HG03025 (cell line): Measurements from ENCODE around the gene ADCK2.
A peak's percentile ranks its signal among the peaks of the same experiment; 100 is the strongest.
"Not testable (repeated sequence)": the region's sequence is repeated elsewhere in the genome, so short reads cannot be mapped to it uniquely, and the experiment has no call there.

ENCODE experiments used
- ATAC-seq: cut with Tn5 transposase; IDR thresholded peaks from one replicate; pipeline ENCODE4 v1.9.1; 2021; ENCODE audit warnings: mild to moderate bottlenecking, moderate library complexity; ENCODE audit not compliant: unreplicated experiment, low FRiP score

Gene ADCK2

DNA sequence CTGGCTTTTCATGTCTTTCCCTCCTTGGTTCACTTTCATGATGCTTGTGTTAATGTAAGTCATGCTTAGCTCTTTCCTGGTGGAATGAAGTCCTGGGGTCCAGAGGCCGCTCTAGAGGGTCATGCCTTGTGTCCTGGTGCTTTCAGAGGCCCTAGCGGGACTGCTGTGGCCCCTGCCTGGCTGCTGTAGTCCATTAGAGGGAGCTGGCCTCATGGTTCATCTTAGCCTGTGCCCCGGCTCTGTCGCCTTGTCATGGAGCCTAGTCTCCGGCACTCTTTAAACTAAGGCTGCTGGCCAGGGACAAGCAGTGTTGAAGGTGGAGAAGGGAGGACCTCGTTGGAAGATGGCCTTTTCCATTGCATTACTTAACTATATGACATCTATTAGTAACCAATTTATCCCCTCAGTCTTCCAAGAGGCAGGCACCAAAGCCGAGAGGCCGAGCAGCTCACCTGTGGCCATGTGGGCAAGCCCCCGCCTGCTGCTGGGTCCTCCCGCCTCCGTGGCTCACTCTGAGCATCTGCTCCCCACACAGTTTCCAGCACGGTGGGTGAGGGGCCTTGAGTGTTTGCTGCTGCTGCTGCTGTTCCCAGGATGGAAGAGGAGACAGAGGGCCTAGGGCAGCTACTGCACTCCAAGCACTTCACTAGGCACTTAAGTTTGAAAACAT, 18.8 kb downstream of the ADCK2 start:
- no peak for ATAC-seq

DNA sequence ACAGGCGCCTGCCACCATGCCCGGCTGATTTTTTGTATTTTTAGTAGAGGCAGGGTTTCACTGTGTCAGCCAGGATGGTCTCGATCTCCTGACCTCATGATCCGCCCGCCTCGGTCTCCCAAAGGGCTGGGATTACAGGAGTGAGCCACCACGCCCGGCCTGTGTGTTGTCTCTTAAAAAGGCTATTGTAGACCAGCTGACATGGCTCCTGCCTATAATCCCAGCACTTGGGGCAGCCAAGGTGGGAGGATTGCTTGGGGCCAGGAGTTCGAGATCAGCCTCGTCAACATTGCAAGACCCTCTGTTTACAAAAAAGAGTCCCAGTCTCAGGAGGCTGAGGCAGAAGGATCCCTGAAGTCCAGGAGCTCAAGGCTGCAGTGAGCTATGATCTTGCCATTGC, 21.1 kb downstream of the ADCK2 start:
- ATAC-seq, result not testable (repeated sequence)

DNA sequence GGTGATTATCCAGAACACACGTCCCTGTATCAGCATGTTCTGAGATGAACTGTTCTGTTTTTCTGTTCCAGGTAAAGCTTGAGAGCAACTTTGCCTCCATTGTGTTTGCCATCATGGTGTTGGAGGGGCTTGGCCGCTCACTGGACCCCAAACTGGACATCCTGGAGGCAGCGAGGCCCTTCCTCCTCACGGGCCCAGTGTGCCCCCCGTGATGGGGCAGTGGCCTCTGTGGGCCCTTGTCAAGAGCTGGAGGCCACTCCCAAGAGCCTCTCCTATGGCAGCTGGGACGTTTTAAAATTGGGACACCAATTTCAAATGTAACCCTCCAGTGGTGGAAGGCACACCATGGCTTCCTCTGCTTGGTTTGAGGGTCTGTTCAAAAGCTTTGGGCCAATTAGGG, 21.8 kb downstream of the ADCK2 start:
- ATAC-seq, result no peak

DNA sequence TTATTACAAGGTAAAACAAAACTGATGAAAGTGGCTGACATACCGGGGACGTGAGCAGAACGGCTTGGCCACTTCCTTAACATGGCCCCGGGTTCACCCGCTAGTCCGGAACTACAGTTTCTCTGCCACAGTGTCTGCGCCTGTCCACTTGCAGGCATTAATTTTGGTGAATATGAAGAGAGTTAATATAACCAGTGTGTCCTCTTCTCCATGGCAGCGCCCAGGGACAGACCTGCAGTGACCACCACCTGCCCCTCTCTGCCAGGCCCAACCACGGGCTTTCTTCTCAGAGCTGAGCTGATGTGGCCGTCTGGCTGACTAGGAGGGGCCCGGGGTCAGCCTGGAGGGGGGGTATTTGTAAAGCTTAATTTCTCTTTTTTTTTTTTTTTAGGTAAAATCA, 22.6 kb downstream of the ADCK2 start:
- no peak for ATAC-seq

DNA sequence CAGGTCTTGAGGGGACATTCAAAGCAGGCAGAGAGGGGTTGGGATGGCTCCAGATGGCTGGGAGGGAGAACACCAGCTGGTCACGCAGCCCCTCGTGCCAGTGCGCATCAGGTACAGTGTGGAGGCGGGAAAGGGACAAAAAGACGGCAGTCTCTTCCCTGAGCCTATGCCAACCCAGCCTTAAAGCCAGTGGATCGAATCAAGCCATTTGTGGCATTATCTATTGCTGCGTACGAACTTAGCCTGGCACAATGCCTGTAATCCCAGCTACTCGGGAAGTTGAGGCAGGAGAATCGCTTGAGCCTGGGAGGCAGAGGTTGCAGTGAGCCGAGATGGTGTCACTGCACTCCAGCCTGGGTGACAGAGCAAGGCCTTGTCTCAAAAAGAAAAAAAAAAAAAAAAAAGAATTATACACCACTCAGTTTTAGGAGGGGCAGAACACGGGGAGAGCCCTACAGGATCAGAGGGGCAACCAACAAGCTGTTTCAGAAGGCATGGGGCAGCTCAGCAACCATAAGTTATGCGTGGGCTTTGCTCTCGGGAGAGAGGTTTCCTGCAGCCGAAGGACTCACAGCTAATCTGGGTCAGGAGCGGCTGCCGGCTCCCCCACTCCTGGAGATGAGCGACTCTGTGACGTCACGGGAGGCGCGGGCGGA, 23.4 kb downstream of the ADCK2 start:
- ATAC-seq, result peak; percentile 90

DNA sequence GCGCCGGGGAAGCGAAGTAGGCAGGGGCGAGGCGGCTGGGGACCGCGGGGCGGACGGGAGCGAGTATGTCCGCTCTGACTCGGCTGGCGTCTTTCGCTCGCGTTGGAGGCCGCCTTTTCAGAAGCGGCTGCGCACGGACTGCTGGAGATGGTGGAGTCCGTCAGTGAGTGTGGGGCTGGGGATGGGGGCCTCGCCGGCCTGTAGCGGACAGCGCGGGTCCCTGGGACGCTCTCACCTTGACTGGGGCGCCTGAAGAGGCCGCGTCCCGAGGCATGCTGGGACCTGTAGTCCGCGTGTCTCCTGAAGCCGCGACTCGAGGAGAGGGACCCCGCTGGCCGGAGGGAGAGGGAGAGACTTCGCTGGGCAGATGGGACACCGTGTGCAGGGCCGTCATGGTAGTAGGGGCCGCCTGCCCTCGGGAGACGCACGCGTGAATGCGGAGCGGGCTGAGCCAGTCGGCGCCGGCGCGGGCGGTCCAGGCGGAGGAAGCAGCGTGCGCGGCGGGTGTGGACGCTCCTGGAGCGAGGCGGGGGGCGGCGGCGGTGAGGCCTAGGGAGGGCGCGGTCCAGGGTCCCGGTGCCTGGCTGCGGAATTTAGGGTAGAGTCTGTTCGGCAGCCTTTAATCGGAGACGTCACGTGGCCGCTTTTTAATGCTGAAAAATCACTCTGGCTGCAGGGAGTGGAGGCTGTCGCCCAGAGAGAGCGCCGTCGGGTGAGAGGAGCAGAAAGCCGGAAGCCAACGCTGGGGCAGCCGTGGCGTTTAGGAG, 24.1 kb downstream of the ADCK2 start, which contains the start of gene NDUFB2:
Gene NDUFB2 (plus strand): TSS at position 29 of the 767 bp plus-strand sequence. CDS start 37 bp downstream, at position 66.
- ATAC-seq, result peak; percentile 87

DNA sequence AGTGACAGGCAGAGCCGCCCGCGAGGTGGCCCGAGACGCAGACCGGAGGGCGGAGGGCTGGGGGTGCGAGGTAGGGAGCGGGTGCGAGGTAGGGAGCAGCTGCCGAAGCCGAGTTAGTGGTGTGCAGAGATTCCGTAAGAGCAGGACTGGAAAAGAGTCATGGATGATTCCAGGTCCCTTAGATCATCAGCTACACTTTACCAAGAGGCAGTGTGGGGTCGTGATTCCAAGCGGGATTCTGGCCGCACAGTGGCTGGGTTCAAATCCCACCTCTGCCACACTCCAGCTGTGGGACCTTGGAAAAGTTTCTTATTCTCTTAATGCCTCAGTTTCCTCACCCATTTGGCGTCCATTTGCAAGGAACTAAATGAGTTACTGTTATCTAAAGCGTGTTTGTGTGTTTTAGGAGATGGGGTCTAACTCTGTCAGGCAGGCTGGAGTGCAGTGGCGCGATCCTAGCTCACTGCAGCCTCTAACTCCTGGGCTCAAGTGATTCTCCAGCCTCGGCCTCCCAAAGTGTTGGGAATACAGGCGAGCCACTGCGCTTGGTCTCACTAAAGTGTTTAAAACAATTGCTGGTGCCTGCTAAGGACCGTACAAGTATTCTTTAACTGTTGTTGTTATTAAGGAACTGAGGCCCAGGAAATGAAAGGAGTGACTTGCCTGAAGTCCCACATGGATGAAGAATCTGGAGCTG, 24.9 kb downstream of the ADCK2 start:
- ATAC-seq, result no peak

DNA sequence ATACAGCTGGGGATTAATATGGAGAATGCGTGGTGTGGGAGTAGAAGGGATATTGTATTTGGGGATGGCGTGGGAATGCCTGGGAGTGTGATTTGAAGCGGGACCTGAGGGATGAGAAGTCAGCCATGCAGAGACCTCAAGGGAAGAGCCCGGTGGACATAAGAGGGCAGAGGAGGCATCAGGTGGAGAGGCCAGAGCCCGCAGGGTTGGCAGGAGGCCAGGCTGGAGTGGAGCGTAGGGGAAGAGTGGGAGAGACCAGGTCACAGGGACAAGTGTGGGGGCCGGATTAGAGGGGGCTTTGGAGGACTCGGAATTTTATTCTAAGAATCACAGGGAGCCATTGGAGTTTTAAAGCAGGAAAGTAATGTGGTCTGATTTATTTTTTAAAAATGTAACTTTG, 25.7 kb downstream of the ADCK2 start:
- ATAC-seq, result no peak

DNA sequence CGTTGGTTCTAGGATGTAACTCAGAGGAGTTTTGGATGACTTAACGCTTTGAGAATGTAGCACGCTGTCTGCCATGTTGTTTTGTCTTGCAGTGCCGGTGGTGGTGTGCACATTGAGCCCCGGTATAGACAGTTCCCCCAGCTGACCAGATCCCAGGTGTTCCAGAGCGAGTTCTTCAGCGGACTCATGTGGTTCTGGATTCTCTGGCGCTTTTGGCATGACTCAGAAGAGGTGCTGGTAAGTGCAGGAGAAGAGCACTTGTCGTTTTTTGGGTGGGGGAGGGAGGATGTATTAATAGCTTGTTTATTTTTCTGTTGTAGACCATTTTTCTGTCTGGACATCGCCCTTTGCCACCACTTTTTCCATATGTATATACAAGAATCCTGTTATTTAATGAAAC, 30.0 kb downstream of the ADCK2 start:
- no peak for ATAC-seq

DNA sequence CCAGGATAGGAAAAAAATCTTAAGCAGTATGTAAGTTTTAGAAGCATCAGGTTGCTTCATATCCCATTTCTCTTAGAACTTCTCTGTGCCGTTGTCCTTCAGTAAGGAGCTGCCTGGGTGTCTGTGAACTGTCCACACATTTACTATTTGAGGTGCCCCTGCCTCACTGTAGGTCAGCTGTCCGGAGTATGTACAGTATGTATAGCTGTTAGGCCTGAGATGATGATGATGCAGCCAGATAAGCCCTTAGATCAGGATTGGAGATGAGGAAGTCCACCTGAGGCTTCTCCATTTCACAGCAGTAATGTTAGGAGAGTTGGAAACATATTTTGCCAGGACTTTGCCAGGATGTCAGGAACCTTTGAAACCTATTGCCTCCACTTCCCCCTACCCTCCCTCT, 31.5 kb downstream of the ADCK2 start:
- no peak for ATAC-seq

DNA sequence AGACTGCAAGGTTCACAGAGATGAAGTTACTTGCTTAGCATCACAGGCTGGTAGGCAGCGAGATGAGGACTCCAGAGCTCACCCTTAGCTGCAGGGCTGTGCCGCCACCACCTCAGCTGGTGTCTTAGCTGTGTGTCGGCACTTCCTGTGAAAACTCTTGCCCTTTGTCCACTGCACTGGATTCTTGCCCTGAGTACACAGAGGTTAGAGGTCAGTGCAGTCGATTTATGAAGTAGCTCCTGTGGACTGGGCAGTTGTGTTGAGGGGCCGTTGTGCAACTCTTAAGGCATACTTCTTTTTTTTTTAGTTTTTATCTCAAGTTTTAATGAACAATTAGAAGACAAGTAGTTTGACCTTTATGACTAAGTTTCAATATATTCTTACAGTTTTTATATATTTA, 34.4 kb downstream of the ADCK2 start:
- ATAC-seq, result no peak

DNA sequence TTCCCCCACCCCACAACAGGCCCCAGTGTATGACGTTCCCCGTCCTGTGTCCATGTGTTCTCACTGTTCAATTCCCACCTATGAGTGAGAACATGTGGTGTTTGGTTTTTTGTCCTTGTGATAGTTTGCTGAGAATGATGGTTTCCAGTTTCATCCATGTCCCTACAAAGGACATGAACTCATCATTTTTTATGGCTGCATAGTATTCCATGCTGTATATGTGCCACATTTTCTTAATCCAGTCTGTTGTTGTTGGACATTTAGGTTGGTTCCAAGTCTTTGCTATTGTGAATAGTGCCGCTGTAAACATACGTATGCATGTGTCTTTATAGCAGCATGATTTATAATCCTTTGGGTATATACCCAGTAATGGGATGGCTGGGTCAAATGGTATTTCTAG, 36.0 kb downstream of the ADCK2 start:
- ATAC-seq, result not testable (repeated sequence)

DNA sequence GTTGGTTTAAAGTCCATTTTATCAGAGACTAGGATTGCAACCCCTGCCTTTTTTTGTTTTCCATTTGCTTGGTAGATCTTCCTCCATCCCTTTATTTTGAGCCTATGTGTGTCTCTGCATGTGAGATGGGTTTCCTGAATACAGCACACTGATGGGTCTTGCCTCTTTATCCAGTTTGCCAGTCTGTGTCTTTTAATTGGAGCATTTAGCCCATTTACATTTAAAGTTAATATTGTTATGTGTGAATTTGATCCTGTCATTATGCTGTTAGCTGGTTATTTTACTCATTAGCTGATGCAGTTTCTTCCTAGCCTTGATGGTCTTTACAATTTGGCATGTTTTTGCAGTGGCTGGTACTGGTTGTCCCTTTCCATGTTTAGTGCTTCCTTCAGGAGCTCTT, 39.6 kb downstream of the ADCK2 start:
- not testable (repeated sequence) for ATAC-seq

DNA sequence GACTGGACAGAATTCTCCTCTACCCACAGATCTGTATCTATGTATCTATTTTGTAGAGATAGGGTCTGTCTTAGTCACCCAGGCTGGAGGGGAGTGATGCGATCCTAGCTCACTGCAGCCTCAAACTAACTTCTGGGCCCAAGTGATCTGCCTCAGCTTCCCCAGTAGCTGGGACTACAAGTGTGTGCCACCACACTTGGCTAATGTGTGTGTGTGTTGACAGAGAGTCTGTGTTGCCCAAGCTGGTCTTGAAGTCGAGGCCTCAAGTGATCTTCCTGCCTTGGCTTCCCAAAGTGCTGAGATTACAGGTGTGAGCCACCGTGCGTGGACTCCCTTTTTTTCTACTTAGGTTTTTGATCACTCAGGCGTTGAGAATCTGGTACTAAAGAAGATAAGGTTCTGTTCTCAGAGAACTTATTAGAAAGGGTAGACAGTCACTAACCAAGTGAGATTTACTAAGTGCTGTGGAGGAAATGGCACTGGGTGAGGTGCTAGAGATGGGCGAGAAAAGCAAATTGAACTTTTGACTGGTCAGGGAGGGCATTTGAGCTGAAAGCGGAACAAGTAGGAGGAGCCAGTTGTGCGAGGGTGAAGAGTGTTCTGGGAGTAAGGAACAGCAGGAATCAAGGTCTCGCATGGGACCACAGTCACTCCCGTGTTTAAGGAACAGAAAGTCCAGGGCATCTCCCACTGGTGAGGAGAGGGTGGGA, 41.7 kb downstream of the ADCK2 start:
- no peak for ATAC-seq

DNA sequence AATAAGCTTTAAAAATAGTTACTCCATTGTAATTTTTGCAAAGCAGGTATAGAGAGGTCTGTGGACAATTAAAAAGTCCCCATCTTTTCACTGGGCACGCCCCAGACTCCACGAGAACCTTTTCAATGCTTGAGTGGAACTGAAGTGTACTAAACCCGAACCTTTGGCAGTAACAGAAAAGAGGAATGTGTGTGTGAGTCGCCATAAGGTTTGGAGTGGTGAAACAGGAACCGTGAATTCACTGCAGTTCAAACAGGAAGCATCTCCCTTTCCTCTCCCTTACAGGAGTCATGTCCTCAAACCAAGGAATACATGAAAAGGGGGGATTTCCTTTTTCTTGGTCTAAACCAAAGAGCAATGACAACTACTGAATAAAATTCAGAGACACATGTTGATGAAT, 47.0 kb downstream of the ADCK2 start:
- no peak for ATAC-seq

DNA sequence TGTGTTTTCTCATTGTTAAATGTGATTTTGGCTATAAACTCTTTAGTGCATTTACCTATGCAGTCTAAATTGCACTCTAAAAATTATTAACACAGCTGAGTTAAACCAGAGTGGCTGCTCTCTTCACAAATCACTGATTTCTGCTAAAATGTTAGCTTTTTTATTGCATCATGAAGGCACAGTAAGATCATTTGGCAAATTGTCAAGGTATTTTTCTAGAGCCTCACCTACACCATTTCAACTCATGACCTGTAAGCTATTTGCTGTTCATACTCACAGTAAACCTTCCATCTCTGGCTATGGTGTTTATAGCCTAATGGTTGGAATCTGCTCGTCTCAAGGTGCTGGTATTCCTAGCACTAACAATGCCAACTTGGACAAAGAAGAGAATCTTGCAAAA, 49.5 kb downstream of the ADCK2 start:
- ATAC-seq, result no peak

DNA sequence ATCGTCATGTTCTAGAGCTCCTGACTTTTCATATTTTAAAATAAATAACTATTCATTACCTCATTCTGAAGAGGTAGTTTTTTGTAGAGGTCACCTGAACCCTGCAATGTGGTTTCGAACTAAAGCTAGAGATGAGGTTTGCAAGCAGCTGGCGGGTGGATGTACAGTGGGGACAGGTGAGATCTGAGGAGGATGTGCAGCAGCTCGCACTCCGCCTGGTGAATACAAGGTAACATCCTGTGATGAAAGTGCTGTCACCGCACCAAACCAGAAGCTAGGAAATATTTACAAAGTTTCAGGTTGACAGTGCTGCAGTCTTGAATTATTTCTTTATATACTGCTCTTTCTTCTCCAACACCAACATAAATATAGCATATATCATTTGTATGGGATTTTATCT, 50.3 kb downstream of the ADCK2 start:
- no peak for ATAC-seq

DNA sequence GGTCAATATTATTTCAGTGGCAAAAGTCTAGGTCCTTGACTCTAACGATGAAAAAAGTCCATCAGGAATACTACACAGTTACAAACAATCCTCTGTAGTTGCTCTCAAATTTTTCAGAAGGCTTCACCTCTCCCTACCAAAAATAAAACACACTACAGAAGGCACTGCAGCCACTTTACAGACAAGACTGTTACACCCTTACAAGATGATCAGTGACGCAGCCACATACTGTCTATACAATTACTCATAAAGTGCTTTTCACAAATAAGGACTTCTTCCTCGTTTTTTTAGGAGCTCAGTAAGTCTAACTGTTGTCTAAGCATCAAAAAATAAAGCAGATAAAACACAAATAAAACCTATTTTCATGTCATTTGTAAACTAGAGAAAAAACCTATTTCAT, 50.8 kb downstream of the ADCK2 start:
- ATAC-seq, result no peak

DNA sequence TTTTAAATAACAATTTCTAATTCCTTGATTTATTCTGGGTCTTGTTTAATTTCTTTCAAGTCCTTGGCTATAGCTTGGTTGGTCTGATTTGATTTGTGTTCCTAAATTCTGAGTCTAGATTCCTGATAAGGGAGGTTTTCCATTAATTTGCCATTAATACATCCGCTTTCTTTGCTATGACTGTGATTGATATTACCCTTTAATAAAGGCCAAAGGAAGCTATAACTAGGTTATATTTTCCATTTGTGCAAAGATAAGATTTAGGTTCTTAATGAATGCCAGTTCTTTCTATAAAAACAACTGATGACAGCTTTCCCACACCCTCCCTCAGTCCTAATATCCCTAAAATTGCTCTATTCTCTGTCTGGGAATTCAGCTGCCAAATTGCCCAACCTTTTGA, 52.0 kb downstream of the ADCK2 start:
- no peak for ATAC-seq

DNA sequence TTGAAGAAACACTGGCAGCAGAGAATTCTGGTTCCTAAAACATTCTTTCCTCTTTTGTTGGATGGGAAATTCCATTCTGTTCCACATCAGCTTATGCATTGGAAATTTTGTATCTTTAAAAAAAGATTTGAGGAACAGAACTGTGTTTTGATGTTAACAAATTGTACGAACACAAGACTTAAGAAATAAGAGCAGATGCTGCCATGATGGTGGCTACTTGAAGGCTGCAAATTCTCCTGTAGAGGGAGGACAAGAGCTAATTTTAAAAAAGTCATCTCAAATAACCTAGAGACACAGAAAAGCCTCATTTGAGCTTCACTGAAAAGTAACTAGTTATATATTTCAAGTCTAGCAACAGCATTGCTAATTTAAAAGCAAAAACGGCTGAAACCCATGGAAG, 53.5 kb downstream of the ADCK2 start:
- no peak for ATAC-seq
